H1 (cell line): ENCODE data around the gene VPS37D.

ENCODE experiments used
- POLR2A ChIP-seq, 2 experiments: IDR thresholded peaks; 1 replicate in 1 of 2; 2 replicates in 1 of 2; pipeline ENCODE4 v1.6.1; 2011; ENCODE audit warnings: low read depth in 2 of 2, low read length in 2 of 2, mild to moderate bottlenecking in 2 of 2; ENCODE audit errors: control extremely low read depth in 1 of 2
- SAP30 ChIP-seq: fragments of 300-600 bp; sonication (generic); IDR thresholded peaks from 2 replicates; pipeline ENCODE4 v1.7.1; 2012; ENCODE audit warnings: low read length, moderate library complexity, mild to moderate bottlenecking, inconsistent platforms; ENCODE audit not compliant: insufficient read depth, insufficient replicate concordance
- SRF ChIP-seq: IDR thresholded peaks from 2 replicates; pipeline ENCODE4 v1.6.1; 2011; ENCODE audit warnings: mild to moderate bottlenecking, low read depth, low read length, moderate library complexity
- TF ChIP-seq, protein P1 (sequence below), 3 experiments: IDR thresholded peaks; 1 replicate in 2 of 3; 2 replicates in 1 of 3; pipeline versions ENCODE4 v1.5.1 to v1.6.1; 2011; ENCODE audit warnings: low read length in 3 of 3, mild to moderate bottlenecking in 3 of 3, inconsistent platforms in 2 of 3, low read depth in 1 of 3, moderate library complexity in 1 of 3; ENCODE audit not compliant: insufficient read depth in 1 of 3; ENCODE audit errors: control extremely low read depth in 1 of 3
- TF ChIP-seq, protein P2 (sequence below): IDR thresholded peaks from 2 replicates; pipeline ENCODE4 v1.6.1; 2012; ENCODE audit warnings: low read length, inconsistent platforms

DNA sequence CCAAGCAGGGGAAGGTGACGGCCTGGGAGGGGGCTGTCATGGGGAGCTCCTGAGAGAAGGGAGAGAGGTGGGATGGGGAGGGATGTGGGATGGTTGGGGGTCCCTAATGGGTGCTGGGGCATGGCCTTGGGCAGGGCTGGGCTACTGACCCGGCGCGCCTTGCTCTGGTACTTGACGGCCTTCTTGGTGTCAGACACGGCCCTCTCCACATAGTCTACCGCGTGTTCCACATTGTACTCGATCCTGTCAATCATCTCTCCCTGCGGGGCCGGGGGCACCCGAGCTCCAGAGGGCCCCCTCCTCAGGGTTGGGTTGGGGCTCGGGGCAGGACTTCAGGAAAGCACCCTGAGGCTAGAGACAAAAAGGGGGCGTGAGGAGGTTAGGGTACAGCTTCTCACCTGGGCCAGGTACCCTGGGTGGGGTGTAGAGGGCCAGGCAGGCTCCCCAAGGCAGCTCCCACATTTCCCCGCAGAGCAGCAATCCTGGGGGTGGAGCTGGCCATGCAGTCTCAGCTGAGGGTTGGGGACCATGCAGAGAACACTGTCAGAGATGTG, 33.0 kb downstream of the VPS37D start:
- no peak for TF ChIP-seq SAP30
- TF ChIP-seq, protein P1, sequence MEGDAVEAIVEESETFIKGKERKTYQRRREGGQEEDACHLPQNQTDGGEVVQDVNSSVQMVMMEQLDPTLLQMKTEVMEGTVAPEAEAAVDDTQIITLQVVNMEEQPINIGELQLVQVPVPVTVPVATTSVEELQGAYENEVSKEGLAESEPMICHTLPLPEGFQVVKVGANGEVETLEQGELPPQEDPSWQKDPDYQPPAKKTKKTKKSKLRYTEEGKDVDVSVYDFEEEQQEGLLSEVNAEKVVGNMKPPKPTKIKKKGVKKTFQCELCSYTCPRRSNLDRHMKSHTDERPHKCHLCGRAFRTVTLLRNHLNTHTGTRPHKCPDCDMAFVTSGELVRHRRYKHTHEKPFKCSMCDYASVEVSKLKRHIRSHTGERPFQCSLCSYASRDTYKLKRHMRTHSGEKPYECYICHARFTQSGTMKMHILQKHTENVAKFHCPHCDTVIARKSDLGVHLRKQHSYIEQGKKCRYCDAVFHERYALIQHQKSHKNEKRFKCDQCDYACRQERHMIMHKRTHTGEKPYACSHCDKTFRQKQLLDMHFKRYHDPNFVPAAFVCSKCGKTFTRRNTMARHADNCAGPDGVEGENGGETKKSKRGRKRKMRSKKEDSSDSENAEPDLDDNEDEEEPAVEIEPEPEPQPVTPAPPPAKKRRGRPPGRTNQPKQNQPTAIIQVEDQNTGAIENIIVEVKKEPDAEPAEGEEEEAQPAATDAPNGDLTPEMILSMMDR (IDR thresholded peaks at IDR 0.05; ENCODE audit: control extremely low read depth in 1 of 3, insufficient read depth in 1 of 3, low read depth in 1 of 3, low read length in 3 of 3): no peak
- TF ChIP-seq POLR2A (IDR thresholded peaks at IDR 0.05; ENCODE audit: control extremely low read depth in 1 of 2, low read depth in 2 of 2, low read length in 2 of 2): no peak
- TF ChIP-seq, protein P2, sequence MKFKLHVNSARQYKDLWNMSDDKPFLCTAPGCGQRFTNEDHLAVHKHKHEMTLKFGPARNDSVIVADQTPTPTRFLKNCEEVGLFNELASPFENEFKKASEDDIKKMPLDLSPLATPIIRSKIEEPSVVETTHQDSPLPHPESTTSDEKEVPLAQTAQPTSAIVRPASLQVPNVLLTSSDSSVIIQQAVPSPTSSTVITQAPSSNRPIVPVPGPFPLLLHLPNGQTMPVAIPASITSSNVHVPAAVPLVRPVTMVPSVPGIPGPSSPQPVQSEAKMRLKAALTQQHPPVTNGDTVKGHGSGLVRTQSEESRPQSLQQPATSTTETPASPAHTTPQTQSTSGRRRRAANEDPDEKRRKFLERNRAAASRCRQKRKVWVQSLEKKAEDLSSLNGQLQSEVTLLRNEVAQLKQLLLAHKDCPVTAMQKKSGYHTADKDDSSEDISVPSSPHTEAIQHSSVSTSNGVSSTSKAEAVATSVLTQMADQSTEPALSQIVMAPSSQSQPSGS: no peak
- TF ChIP-seq SRF: no peak
